ENCODE data around the gene AMDHD1. TPM values are rescaled to one million over a fixed set of nuclear protein-coding genes. Genes with fewer than 3 reads are reported as not detected.

The AMDHD1 gene
- total RNA-seq, 1 donor from 2014 or later = 0.96 TPM

- H3K36me3 ChIP-seq = no peaks in the 10 kb centered on the region
- H3K4me3 ChIP-seq = no peak overlapping the region
- no peak for TF ChIP-seq CTCF (IDR thresholded peaks at IDR 0.05)
- DNase-seq (ENCODE audit: low spot score in 2 of 2) = no peak
- no peaks in the 10 kb centered on the region for H3K27me3 ChIP-seq
- no peaks in the 10 kb centered on the region for H3K4me1 ChIP-seq
- H3K27ac ChIP-seq = no peak overlapping the region
- no peaks in the 10 kb centered on the region for H3K9me3 ChIP-seq
- intact Hi-C loops (cut with DNase I) = no loop called here
Measured at GRCh38 chr12:95994476-95994875, 51.3 kb downstream of the AMDHD1 start.

GRCh38 chr12:95995238-95996031 lies 52.3 kb downstream of the AMDHD1 start:
- Histone ChIP-seq H3K36me3 (peaks cover 4 to 5% of the 10 kb centered on the region in 2 donors), H3K9me3 (no peaks in the 10 kb centered on the region), H3K4me1 (no peaks in the 10 kb centered on the region), H3K27ac (no peak overlapping the region), H3K4me3 (no peak overlapping the region), H3K27me3 (no peaks in the 10 kb centered on the region)
- DNase-seq (ENCODE audit: low spot score in 2 of 2) = no peak
- TF ChIP-seq CTCF (IDR thresholded peaks at IDR 0.05) = no peak
- intact Hi-C loops (cut with DNase I) = loop anchor here (5.0 kb wide), 1 partner anchor 173 kb away; no protein-coding TSS in a partner anchor

GRCh38 chr12:95996034-95996658 lies 53.0 kb downstream of the AMDHD1 start, which contains the start of gene HAL:
Gene HAL, minus strand, starts transcription at chr12:95996344. Its CDS starts 434 bp downstream, at chr12:95995910.
- Histone ChIP-seq H3K4me1 (no peaks in the 10 kb centered on the region), H3K9me3 (no peaks in the 10 kb centered on the region), H3K27me3 (no peaks in the 10 kb centered on the region), H3K36me3 (peaks cover 4 to 10% of the 10 kb centered on the region in 2 donors), H3K27ac (no peak within 1 kb of the TSS), H3K4me3 (no peak within 1 kb of the TSS)
- intact Hi-C loops (cut with DNase I) = loop anchor here (5.0 kb wide), 1 partner anchor 174 kb away; no protein-coding TSS in a partner anchor
- no peak for TF ChIP-seq CTCF (IDR thresholded peaks at IDR 0.05)
- DNase-seq (ENCODE audit: low spot score in 2 of 2) = no peak

- Histone ChIP-seq H3K27me3 (no peaks in the 10 kb centered on the region), H3K27ac (no peak overlapping the region), H3K36me3 (peaks cover 4 to 15% of the 10 kb centered on the region in 2 donors), H3K4me3 (no peak overlapping the region), H3K9me3 (no peaks in the 10 kb centered on the region), H3K4me1 (no peaks in the 10 kb centered on the region)
- intact Hi-C loops (cut with DNase I) = loop anchor here (5.0 kb wide), 1 partner anchor 175 kb away; no protein-coding TSS in a partner anchor
- TF ChIP-seq CTCF (IDR thresholded peaks at IDR 0.05) = no peak
- no peak for DNase-seq (ENCODE audit: low spot score in 2 of 2)
Measured at GRCh38 chr12:95997276-95997675, 54.1 kb downstream of the AMDHD1 start.

- peaks cover 12 to 22% of the 10 kb centered on the region in 2 donors for H3K36me3 ChIP-seq
- no peak overlapping the region for H3K4me3 ChIP-seq
- no peak for TF ChIP-seq CTCF (IDR thresholded peaks at IDR 0.05)
- intact Hi-C loops (cut with DNase I) = loop anchor here (2.0 to 5.0 kb wide), 2 partner anchors 79 to 176 kb away; no protein-coding TSS in a partner anchor
- no peak for DNase-seq (ENCODE audit: low spot score in 2 of 2)
- no peaks in the 10 kb centered on the region for H3K27me3 ChIP-seq
- H3K4me1 ChIP-seq = no peaks in the 10 kb centered on the region
- no peaks in the 10 kb centered on the region for H3K9me3 ChIP-seq
- H3K27ac ChIP-seq = peak overlapping the region in 1 of 2 donors; percentile 11
Measured at GRCh38 chr12:95997911-95998510, 54.9 kb downstream of the AMDHD1 start.
